Measurements from ENCODE around the gene SSH2. TPM values are rescaled to one million over a fixed set of nuclear protein-coding genes. Genes with fewer than 3 reads are reported as not detected.

Gene SSH2
- polyA plus RNA-seq, 3 donors, result 31.9 to 66.6 (median 54.0) TPM

GRCh38 chr17:29595107-29595942, 334.7 kb downstream of the SSH2 start:
- no peak overlapping the region for H3K4me2 ChIP-seq (replicated peaks; ENCODE audit: extremely low read depth, low read length, poor library complexity, severe bottlenecking)

DNA sequence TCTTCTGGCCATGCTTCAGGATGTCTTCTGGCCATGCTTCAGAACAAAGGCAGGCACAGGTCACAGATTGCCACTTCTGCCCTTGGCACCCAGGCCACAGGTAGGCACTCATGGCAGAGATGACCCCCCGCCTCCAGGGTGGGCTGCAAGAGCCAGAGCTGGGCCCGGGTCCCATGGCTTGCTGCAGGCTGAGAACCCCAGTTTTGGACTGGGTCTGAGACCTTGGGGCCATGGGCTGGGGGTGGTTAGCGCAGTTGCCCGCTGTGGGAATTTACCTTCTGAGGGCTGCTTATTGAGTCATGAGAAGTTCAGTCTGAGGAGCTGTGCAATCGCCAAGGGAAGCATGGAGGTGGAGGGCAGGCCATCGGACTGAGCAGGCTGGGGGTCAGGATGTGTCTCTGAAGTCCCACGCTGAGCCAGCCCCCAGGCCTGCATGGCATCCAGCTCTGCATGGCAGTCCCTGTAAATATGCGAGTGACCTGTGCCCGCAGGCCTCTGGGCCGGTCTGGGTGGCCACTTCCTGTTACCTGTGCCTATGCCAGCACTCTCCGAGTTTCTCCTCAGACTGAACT, 335.4 kb downstream of the SSH2 start:
- peak overlapping the region in 1 of 3 experiments; percentile 75 for H3K4me3 ChIP-seq (replicated peaks in 1 of 3; ENCODE audit: low read depth in 2 of 3, low read length in 3 of 3)
- no peaks in the 10 kb centered on the region for H3K36me3 ChIP-seq (replicated peaks in 1 of 2; ENCODE audit: control insufficient read depth in 1 of 2, insufficient read depth in 2 of 2, low read length in 2 of 2)
- 86% methylated on average over 10 of the region's 11 CpGs for WGBS (ENCODE audit: insufficient coverage)
- H3K27ac Mint-ChIP-seq, result no peak overlapping the region
- TF ChIP-seq, protein P1, sequence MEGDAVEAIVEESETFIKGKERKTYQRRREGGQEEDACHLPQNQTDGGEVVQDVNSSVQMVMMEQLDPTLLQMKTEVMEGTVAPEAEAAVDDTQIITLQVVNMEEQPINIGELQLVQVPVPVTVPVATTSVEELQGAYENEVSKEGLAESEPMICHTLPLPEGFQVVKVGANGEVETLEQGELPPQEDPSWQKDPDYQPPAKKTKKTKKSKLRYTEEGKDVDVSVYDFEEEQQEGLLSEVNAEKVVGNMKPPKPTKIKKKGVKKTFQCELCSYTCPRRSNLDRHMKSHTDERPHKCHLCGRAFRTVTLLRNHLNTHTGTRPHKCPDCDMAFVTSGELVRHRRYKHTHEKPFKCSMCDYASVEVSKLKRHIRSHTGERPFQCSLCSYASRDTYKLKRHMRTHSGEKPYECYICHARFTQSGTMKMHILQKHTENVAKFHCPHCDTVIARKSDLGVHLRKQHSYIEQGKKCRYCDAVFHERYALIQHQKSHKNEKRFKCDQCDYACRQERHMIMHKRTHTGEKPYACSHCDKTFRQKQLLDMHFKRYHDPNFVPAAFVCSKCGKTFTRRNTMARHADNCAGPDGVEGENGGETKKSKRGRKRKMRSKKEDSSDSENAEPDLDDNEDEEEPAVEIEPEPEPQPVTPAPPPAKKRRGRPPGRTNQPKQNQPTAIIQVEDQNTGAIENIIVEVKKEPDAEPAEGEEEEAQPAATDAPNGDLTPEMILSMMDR (IDR thresholded peaks at IDR 0.05), result no peak
- no peak overlapping the region for H3K9ac ChIP-seq (ENCODE audit: insufficient read depth, low read length, poor library complexity, severe bottlenecking)
- intact Hi-C loops (cut with micrococcal nuclease), result no loop called here
- H4K20me1 ChIP-seq (ENCODE audit: insufficient read depth, low read length), result peaks cover 5% of the 10 kb centered on the region
- H3K9me3 ChIP-seq (replicated peaks in 1 of 2; ENCODE audit: control insufficient read depth in 1 of 2, insufficient read depth in 1 of 2, low read length in 2 of 2), result no peaks in the 10 kb centered on the region
- no peak for DNase-seq
- H2AFZ ChIP-seq (ENCODE audit: insufficient read depth, low read depth, low read length, poor library complexity, severe bottlenecking), result no peak overlapping the region
- peaks cover 31 to 48% (median 35%) of the 10 kb centered on the region in 3 donors for H3K27me3 Mint-ChIP-seq (ENCODE audit: low read depth in 3 of 3)
- peak overlapping the region; percentile 85 for H3K4me2 ChIP-seq (replicated peaks; ENCODE audit: extremely low read depth, low read length, poor library complexity, severe bottlenecking)
- H3K36me3 Mint-ChIP-seq, result no peaks in the 10 kb centered on the region
- H3K4me3 Mint-ChIP-seq, result peak overlapping the region; percentile 66 to 87
- H3K9me3 Mint-ChIP-seq, result peaks cover 0 to 3% (median 0%) of the 10 kb centered on the region in 7 donors
- peaks cover 40% of the 10 kb centered on the region for H3K4me1 Mint-ChIP-seq
- H3K4me1 ChIP-seq (ENCODE audit: control insufficient read depth in 1 of 2, insufficient read depth in 2 of 2, low read length in 2 of 2), result peaks cover 40 to 43% of the 10 kb centered on the region in 2 donors
- no peak overlapping the region for H3K27ac ChIP-seq (ENCODE audit: low read depth in 1 of 2, low read length in 2 of 2)
- H3K27me3 ChIP-seq (ENCODE audit: control insufficient read depth in 2 of 2, insufficient read depth in 2 of 2, low read length in 2 of 2), result peaks cover 2 to 29% of the 10 kb centered on the region in 2 donors
- H3K79me2 ChIP-seq (ENCODE audit: insufficient read depth, low read length), result no peaks in the 10 kb centered on the region

More at GRCh38 chr17:29595107-29595942, 334.7 kb downstream of the SSH2 start:
- Mint-ChIP-seq H3K4me3 (peak overlapping the region in 1 of 2 donors; percentile 60), H3K4me1 (peaks cover 33% of the 10 kb centered on the region), H3K9me3 (peaks cover 0 to 3% (median 0%) of the 10 kb centered on the region in 7 donors), H3K27ac (no peak overlapping the region), H3K27me3 (ENCODE audit: low read depth in 3 of 3) (peaks cover 31 to 48% (median 35%) of the 10 kb centered on the region in 3 donors), H3K36me3 (no peaks in the 10 kb centered on the region)
- H3K9me3 ChIP-seq (replicated peaks in 1 of 2; ENCODE audit: control insufficient read depth in 1 of 2, insufficient read depth in 1 of 2, low read length in 2 of 2), result no peaks in the 10 kb centered on the region
- peaks cover 5% of the 10 kb centered on the region for H4K20me1 ChIP-seq (ENCODE audit: insufficient read depth, low read length)
- H3K27me3 ChIP-seq (ENCODE audit: control insufficient read depth in 2 of 2, insufficient read depth in 2 of 2, low read length in 2 of 2), result peaks cover 2 to 29% of the 10 kb centered on the region in 2 donors
- no peaks in the 10 kb centered on the region for H3K79me2 ChIP-seq (ENCODE audit: insufficient read depth, low read length)
- TF ChIP-seq, protein P1 (IDR thresholded peaks at IDR 0.05), result no peak
- H3K36me3 ChIP-seq (replicated peaks in 1 of 2; ENCODE audit: control insufficient read depth in 1 of 2, insufficient read depth in 2 of 2, low read length in 2 of 2), result no peaks in the 10 kb centered on the region
- DNase-seq, result no peak
- H3K9ac ChIP-seq (ENCODE audit: insufficient read depth, low read length, poor library complexity, severe bottlenecking), result no peak overlapping the region
- no peak overlapping the region for H3K4me3 ChIP-seq (replicated peaks in 1 of 3; ENCODE audit: low read depth in 2 of 3, low read length in 3 of 3)
- H2AFZ ChIP-seq (ENCODE audit: insufficient read depth, low read depth, low read length, poor library complexity, severe bottlenecking), result no peak overlapping the region
- intact Hi-C loops (cut with micrococcal nuclease), result no loop called here
- 90% methylated on average over 3 of the region's 7 CpGs for WGBS (ENCODE audit: insufficient coverage)
- no peak overlapping the region for H3K27ac ChIP-seq (ENCODE audit: low read depth in 1 of 2, low read length in 2 of 2)
- peaks cover 33 to 36% of the 10 kb centered on the region in 2 donors for H3K4me1 ChIP-seq (ENCODE audit: control insufficient read depth in 1 of 2, insufficient read depth in 2 of 2, low read length in 2 of 2)
